Measurements from ENCODE around the gene RHOT2. TPM values are rescaled to one million over a fixed set of nuclear protein-coding genes. Genes with fewer than 3 reads are reported as not detected.

RHOT2 gene
- total and polyA plus RNA-seq, 2 experiments from 2014 or later: 129 to 163 TPM

DNA sequence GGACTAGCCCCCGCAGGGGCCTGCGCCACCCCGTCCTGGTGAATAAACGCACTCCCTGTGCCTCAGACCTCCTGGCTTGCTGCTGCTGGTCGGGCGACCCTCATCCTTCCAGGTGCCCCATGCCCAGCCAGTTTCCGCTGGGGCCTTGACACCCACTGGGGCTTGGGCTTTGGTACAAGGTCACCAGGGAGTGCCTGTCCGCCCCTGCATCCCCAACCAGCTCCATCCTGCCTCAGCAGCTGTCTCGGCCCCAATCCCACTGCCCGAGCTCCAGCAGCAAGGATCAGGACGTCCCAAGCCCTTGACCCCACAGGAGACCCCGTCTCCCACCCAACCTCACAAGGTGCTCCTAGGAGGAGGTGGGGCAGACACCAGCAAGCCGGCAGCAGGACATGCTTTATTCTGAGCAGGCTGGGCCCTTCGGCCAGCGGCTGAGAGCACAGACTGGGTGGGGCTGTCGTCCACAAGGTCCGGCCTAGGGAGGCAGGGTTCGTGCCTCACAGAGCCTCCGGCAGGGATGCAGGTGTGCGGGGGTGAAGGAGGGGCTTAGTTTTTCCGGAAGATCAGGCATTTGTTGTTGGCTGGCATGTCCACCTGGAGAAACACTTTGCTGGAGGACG is 33.8 kb upstream of the RHOT2 start:
- Histone ChIP-seq H3K79me2 (replicated peaks; ENCODE audit: insufficient read depth) (no peaks in the 10 kb centered on the region; the same call in 1 of the 2 replicates), H3K9me2 (ENCODE audit: insufficient read depth) (no peaks in the 10 kb centered on the region), H3K27me3 (ENCODE audit: insufficient read depth) (no peaks in the 10 kb centered on the region), H3K4me3 (no peak overlapping the region), H3K4me1 (ENCODE audit: insufficient read depth) (peaks cover 30% of the 10 kb centered on the region), H2AFZ (no peak overlapping the region), H4K20me1 (replicated peaks; ENCODE audit: insufficient read depth) (no peaks in the 10 kb centered on the region), H3F3A (replicated peaks; ENCODE audit: low read depth) (0 out of 2 replicates have a peak, but pooled peaks cover 6% of the 10 kb centered on the region), H3K36me3 (ENCODE audit: insufficient read depth) (no peaks in the 10 kb centered on the region), H3K27ac (ENCODE audit: low read depth) (no peak overlapping the region), H3K4me2 (no peak overlapping the region)
- ATAC-seq (no peak), DNase-seq (ENCODE audit: low spot score) (no peak)
- no peak overlapping the region for H3K27ac Mint-ChIP-seq
- TF ChIP-seq JUNB (IDR thresholded peaks at IDR 0.05; ENCODE audit: unreplicated experiment) (no peak), STAT1 (IDR thresholded peaks at IDR 0.05; ENCODE audit: unreplicated experiment) (no peak), ZNF331 (CRISPR knock-in tag; IDR thresholded peaks at IDR 0.05; ENCODE audit: low read depth) (no peak), EZH2 (IDR thresholded peaks at IDR 0.05; ENCODE audit: low read depth, unreplicated experiment) (no peak), CREB1 (CRISPR knock-in tag; IDR thresholded peaks at IDR 0.05; ENCODE audit: low read depth) (no peak), ZNF114 (CRISPR knock-in tag; IDR thresholded peaks at IDR 0.05) (no peak), NANOG (IDR thresholded peaks at IDR 0.05; ENCODE audit: borderline replicate concordance) (no peak), POLR2AphosphoS5 (IDR thresholded peaks at IDR 0.05; ENCODE audit: low read depth) (no peak), EZH2phosphoT487 (IDR thresholded peaks at IDR 0.05; ENCODE audit: unreplicated experiment) (no peak)
- TF ChIP-seq, protein P1, sequence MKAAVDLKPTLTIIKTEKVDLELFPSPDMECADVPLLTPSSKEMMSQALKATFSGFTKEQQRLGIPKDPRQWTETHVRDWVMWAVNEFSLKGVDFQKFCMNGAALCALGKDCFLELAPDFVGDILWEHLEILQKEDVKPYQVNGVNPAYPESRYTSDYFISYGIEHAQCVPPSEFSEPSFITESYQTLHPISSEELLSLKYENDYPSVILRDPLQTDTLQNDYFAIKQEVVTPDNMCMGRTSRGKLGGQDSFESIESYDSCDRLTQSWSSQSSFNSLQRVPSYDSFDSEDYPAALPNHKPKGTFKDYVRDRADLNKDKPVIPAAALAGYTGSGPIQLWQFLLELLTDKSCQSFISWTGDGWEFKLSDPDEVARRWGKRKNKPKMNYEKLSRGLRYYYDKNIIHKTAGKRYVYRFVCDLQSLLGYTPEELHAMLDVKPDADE (IDR thresholded peaks at IDR 0.05): no peak
- TF ChIP-seq, protein P2, sequence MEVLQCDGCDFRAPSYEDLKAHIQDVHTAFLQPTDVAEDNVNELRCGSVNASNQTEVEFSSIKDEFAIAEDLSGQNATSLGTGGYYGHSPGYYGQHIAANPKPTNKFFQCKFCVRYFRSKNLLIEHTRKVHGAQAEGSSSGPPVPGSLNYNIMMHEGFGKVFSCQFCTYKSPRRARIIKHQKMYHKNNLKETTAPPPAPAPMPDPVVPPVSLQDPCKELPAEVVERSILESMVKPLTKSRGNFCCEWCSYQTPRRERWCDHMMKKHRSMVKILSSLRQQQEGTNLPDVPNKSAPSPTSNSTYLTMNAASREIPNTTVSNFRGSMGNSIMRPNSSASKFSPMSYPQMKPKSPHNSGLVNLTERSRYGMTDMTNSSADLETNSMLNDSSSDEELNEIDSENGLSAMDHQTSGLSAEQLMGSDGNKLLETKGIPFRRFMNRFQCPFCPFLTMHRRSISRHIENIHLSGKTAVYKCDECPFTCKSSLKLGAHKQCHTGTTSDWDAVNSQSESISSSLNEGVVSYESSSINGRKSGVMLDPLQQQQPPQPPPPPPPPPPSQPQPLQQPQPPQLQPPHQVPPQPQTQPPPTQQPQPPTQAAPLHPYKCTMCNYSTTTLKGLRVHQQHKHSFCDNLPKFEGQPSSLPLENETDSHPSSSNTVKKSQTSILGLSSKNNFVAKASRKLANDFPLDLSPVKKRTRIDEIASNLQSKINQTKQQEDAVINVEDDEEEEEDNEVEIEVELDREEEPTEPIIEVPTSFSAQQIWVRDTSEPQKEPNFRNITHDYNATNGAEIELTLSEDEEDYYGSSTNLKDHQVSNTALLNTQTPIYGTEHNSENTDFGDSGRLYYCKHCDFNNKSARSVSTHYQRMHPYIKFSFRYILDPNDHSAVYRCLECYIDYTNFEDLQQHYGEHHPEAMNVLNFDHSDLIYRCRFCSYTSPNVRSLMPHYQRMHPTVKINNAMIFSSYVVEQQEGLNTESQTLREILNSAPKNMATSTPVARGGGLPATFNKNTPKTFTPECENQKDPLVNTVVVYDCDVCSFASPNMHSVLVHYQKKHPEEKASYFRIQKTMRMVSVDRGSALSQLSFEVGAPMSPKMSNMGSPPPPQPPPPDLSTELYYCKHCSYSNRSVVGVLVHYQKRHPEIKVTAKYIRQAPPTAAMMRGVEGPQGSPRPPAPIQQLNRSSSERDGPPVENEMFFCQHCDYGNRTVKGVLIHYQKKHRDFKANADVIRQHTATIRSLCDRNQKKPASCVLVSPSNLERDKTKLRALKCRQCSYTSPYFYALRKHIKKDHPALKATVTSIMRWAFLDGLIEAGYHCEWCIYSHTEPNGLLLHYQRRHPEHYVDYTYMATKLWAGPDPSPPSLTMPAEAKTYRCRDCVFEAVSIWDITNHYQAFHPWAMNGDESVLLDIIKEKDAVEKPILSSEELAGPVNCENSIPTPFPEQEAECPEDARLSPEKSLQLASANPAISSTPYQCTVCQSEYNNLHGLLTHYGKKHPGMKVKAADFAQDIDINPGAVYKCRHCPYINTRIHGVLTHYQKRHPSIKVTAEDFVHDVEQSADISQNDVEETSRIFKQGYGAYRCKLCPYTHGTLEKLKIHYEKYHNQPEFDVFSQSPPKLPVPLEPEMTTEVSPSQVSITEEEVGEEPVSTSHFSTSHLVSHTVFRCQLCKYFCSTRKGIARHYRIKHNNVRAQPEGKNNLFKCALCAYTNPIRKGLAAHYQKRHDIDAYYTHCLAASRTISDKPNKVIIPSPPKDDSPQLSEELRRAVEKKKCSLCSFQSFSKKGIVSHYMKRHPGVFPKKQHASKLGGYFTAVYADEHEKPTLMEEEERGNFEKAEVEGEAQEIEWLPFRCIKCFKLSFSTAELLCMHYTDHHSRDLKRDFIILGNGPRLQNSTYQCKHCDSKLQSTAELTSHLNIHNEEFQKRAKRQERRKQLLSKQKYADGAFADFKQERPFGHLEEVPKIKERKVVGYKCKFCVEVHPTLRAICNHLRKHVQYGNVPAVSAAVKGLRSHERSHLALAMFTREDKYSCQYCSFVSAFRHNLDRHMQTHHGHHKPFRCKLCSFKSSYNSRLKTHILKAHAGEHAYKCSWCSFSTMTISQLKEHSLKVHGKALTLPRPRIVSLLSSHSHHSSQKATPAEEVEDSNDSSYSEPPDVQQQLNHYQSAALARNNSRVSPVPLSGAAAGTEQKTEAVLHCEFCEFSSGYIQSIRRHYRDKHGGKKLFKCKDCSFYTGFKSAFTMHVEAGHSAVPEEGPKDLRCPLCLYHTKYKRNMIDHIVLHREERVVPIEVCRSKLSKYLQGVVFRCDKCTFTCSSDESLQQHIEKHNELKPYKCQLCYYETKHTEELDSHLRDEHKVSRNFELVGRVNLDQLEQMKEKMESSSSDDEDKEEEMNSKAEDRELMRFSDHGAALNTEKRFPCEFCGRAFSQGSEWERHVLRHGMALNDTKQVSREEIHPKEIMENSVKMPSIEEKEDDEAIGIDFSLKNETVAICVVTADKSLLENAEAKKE (CRISPR knock-in tag; IDR thresholded peaks at IDR 0.05): no peak
- TF ChIP-seq, protein P3, sequence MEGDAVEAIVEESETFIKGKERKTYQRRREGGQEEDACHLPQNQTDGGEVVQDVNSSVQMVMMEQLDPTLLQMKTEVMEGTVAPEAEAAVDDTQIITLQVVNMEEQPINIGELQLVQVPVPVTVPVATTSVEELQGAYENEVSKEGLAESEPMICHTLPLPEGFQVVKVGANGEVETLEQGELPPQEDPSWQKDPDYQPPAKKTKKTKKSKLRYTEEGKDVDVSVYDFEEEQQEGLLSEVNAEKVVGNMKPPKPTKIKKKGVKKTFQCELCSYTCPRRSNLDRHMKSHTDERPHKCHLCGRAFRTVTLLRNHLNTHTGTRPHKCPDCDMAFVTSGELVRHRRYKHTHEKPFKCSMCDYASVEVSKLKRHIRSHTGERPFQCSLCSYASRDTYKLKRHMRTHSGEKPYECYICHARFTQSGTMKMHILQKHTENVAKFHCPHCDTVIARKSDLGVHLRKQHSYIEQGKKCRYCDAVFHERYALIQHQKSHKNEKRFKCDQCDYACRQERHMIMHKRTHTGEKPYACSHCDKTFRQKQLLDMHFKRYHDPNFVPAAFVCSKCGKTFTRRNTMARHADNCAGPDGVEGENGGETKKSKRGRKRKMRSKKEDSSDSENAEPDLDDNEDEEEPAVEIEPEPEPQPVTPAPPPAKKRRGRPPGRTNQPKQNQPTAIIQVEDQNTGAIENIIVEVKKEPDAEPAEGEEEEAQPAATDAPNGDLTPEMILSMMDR (conservative IDR thresholded peaks at IDR 0.05; ENCODE audit: low read depth in 2 of 2): no peak
- TF ChIP-seq, protein P4, sequence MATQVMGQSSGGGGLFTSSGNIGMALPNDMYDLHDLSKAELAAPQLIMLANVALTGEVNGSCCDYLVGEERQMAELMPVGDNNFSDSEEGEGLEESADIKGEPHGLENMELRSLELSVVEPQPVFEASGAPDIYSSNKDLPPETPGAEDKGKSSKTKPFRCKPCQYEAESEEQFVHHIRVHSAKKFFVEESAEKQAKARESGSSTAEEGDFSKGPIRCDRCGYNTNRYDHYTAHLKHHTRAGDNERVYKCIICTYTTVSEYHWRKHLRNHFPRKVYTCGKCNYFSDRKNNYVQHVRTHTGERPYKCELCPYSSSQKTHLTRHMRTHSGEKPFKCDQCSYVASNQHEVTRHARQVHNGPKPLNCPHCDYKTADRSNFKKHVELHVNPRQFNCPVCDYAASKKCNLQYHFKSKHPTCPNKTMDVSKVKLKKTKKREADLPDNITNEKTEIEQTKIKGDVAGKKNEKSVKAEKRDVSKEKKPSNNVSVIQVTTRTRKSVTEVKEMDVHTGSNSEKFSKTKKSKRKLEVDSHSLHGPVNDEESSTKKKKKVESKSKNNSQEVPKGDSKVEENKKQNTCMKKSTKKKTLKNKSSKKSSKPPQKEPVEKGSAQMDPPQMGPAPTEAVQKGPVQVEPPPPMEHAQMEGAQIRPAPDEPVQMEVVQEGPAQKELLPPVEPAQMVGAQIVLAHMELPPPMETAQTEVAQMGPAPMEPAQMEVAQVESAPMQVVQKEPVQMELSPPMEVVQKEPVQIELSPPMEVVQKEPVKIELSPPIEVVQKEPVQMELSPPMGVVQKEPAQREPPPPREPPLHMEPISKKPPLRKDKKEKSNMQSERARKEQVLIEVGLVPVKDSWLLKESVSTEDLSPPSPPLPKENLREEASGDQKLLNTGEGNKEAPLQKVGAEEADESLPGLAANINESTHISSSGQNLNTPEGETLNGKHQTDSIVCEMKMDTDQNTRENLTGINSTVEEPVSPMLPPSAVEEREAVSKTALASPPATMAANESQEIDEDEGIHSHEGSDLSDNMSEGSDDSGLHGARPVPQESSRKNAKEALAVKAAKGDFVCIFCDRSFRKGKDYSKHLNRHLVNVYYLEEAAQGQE (IDR thresholded peaks at IDR 0.05; ENCODE audit: unreplicated experiment): no peak
- peaks cover 4% of the 10 kb centered on the region; the same call in 2 of the 3 replicates for H3K9me3 Mint-ChIP-seq
- H3K4me3 Mint-ChIP-seq: peak overlapping the region; percentile 43; the same call in 2 of the 3 replicates
- peaks cover 27% of the 10 kb centered on the region for H3K4me1 Mint-ChIP-seq
- H3K36me3 Mint-ChIP-seq (ENCODE audit: low read depth): no peaks in the 10 kb centered on the region
- peaks cover 21% of the 10 kb centered on the region for H3K27me3 Mint-ChIP-seq (ENCODE audit: insufficient read depth, low read depth, poor library complexity)
